DMS 273 (cell line): ENCODE measurements around the gene ZNF565.
"Not testable (repeated sequence)": the region's sequence is repeated elsewhere in the genome, so short reads cannot be mapped to it uniquely, and the experiment has no call there.

Source experiments
- DNase-seq: peaks from one replicate; lab custom pipeline; 2025; ENCODE audit not compliant: unreplicated experiment; lab: John Stamatoyannopoulos, UW

The ZNF565 gene

DNA sequence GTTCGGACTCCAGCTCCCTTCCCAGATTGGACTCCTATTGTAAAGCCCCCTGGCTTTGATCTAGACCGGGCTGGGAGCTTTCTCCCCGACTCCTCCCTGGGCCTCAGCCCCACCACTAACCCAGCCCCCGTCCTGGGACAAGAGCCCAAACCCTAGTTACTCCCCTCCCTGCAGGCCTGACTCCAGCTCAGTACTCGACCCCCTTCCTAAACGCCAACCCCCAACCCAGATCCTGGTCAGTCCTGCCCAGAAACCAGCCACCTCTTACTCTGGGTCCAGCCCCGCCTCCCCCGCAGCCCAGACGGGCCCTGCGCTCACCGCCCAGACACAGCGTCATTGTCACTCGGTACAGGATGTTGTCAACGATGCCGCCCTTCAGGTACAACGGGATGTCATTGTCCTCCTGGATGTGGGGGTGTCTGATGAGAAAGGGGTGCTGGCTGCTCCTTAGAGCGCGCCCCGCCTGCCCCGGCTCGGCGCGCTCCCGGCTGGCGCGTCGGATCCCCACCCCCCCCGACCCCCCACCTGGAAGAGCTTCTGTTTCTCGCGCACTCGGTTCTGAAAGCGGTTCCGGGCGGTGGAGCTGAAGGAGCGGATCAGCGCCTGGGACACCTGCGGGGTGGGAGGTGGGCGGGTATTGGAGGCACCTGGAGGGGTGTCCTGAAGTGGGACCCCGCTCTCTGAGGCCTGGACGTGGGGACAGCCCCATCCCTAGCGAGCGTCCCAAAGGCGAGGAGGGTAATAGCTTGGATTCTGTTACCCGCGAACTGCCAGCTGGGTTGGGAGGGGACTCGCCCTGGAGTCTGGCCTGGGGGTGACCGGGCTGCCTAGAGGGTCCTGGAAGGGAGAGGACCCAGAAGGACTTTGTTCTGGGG lies 63.1 kb downstream of the ZNF565 start:
- DNase-seq = no peak

DNA sequence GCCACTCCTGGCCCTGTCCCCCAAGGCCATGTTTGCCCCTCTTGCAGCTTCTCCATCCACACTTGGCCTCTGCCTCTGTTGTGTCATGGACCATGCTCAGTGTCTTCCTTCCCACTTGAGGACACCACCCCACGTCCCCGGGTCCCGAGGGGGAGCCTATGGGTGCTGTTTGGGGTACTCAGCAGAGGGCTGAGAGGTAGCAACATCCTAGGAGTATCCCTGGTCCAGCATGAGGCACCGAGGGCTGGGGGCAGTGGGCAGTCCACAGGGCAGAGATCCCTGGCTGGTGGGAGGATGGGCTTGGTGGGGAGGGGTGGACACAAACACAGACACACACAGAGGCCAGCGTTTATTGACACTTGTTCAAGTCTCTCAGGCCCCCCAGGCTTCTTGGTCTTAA lies 63.9 kb downstream of the ZNF565 start:
- no peak for DNase-seq

DNA sequence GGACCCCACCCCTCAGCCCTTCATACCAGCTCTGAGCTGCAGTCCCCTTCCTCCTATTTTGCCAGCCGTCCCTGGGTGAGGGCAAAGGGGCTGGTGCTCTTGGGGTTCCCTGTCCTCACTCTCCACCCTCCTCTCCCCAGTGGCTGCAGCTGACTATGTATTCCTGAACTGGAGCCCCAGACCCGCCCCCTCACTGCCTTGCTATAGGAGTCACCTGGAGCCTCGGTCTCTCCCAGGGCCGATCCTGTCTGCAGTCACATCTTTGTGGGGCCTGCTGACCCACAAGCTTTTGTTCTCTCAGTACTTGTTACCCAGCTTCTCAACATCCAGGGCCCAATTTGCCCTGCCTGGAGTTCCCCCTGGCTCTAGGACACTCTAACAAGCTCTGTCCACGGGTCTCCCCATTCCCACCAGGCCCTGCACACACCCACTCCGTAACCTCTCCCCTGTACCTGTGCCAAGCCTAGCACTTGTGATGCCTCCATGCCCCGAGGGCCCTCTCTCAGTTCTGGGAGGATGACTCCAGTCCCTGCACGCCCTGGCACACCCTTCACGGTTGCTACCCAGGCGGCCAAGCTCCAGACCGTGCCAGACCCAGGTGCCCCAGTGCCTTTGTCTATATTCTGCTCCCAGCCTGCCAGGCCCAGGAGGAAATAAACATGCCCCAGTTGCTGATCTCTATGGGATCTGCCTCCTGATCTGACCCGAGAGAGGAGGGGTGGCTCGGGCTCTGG lies 64.6 kb downstream of the ZNF565 start:
- DNase-seq = no peak

DNA sequence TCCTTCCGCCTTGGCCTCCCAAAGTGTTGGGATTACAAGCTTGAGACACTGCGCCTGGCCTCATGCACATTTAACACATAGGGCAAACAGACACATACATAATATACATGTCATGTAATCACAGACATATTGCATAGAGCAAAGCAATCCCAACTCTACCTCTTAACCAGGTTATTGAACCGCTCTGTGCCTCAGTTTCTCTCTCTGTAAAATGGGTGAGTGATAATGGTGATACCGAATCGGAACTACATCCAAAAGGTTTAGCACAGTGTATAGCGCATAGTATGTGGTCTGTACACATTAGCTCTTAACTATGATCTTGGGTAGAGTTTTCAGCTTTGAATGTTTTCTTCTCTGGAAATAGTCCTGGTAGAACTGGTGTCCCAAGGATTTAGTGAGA lies 69.8 kb downstream of the ZNF565 start:
- no peak for DNase-seq

DNA sequence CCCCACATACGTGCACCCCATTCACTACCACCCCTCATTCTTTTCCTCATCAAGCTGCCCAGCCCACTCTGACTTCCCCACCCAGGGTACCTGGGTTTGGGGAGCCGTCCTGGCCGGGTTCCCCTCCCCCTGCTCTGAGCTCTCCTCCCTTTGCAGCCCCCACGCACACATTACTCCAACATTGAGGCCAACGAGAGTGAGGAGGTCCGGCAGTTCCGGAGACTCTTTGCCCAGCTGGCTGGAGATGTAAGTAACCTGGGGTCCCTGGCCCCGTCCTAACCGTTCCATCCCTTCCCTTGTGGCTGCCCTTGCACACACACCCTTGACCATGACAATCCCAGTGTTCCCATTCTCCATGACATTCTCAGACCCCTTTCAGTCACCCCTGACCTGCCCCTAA lies 72.0 kb downstream of the ZNF565 start:
- DNase-seq = no peak

DNA sequence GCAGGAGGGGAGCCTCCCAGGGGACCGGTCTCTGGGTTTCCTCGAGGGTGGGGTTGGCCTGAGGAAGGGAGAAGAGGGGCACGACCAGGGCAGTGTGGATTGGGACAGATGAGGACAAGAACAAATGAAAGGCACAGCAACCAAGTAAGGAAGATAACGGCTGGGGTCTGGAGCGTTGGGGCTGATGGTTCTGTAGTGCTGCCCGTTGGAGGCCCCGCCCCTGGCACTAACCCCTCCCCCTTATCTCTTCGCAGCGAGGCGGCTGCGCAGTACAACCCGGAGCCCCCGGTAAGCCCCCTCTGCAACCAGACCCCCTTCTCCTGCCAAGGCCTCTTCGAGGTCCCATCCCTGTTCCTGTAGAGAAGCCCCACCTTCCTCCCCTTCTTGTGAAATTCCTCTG lies 72.4 kb downstream of the ZNF565 start:
- DNase-seq = no peak

DNA sequence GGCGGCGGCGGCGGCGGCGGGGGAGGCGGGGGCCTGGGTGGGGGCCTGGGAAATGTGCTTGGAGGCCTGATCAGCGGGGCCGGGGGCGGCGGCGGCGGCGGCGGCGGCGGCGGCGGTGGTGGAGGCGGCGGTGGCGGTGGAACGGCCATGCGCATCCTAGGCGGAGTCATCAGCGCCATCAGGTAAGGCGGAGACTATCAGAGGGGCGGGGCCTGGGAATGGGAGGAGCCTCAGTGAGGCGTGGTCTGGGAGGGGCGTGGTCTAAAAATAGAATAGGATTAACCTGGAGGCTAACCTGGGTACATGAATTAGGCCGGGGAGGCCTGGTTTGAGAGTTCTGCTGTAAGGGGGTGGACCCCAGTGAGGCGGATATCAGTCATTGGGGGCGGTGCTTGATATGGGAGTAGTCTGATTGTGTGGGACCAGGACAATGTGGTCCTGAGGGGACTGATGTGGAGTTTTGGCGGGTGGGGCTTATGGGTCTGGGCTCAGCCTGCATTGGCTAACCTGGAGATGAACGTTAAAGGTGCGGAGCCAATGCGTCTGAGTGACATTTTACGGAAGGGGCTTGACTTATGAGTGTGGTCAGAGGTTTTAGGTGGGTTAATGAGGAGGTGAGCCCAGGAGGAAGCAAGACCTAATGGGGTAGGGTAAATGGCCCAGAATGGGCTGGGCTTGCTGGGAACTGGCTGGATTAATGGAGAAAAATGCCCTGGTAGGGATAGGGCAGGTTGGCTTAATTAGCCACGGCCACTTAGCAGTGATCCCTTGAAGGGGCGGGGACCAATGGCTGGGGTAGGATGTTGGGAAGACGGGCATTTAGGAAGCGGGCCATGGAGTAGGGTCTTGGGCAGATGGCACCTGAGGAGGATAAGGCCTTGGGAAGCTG lies 73.2 kb downstream of the ZNF565 start:
- DNase-seq = peak; percentile 89

DNA sequence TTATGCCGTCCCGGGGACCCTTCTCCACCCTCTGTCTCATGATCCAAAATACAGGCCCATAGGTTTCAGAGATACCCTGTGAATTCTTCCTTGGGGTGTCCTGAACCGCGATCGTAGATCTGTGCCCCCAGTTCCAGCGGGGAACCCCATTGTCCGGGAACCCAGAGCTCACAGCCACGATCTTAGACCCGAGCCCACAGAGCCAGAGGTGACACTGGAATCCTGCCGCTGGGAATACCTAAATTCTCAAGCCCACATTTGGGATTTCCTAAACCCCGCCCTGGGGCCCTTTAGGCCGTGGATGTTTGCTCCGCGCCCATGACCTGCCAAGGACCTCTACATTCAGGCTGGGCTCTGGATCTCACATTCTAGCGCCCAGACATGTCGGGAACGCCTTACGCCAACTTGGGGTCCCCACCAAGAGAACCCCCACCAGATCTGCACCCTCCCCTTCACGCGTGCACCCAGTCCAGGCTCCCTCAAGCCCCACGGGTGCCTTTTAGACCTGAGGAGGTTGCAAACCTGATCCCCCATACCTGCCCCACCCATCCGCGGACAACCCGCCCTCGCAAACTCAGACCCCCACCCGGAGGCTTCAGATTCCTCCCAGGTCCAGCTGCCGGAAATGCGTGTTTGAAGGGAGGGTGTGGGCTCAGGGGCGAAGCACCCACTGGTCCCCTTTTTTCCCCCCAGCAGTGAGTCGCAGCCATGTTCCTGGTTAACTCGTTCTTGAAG lies 74.0 kb downstream of the ZNF565 start:
- DNase-seq = peak; percentile 81

DNA sequence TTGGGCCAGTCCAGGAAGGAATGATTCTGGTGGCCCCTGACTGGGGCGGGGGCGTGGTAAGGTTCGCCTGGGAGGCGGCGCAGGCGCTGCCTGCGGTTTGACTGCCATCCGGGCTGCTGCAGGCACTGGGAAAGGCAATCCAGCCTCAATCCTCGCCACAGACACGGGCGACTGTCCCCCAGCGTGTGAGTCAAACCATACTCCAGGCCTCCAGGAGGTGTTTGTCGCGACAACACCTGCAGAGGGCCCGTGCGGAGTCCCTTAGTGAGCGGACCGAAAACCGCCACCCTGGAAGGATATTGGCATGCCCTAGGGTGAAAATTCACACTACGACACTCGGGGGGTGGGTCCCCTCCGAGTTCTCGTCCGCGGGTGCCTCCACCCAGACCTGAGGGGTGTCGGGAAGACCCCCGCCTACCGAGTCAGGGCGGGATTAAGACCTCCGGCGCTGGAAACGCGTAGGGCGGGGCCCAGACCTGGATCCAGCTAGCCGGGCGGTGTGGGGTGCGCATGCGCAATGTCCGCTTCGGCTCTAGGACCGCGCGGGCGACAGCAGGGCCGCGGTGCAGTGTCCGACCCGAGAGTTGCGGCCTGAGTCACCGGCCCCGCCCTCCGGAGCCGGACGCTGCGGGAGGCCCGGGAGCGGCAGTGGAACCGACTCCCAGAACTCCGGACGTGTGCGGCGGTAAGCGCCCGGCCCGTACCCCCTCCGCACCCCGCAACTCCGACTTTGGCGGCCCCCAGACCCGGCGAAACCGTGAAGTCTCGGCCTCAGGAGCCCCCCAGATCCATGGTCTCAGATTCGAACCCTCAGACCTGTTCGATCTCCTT lies 74.8 kb downstream of the ZNF565 start, which contains the start of gene CAPNS1:
Gene CAPNS1 (plus strand): TSS at position 594 of the 831 bp plus-strand sequence. CDS start 946 bp downstream, outside the sequence.
- peak; percentile 98 for DNase-seq

DNA sequence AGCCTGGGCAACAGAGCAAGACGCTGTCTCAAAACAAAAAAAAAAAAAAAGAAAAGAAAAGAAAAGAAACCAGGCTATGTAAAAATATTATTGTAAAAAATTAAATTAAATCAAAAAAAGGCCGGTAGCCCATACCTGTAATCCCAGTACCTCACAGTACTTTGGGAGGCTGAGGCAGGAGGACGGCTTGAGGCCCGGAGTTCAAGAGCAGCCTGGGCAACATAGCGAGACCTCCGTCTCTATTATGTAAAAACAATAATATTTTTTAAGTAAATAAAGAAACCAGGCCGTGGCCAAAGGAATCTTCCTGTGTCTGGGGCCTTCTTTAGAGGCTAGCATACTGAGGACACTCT lies 75.4 kb downstream of the ZNF565 start:
- DNase-seq = no peak

DNA sequence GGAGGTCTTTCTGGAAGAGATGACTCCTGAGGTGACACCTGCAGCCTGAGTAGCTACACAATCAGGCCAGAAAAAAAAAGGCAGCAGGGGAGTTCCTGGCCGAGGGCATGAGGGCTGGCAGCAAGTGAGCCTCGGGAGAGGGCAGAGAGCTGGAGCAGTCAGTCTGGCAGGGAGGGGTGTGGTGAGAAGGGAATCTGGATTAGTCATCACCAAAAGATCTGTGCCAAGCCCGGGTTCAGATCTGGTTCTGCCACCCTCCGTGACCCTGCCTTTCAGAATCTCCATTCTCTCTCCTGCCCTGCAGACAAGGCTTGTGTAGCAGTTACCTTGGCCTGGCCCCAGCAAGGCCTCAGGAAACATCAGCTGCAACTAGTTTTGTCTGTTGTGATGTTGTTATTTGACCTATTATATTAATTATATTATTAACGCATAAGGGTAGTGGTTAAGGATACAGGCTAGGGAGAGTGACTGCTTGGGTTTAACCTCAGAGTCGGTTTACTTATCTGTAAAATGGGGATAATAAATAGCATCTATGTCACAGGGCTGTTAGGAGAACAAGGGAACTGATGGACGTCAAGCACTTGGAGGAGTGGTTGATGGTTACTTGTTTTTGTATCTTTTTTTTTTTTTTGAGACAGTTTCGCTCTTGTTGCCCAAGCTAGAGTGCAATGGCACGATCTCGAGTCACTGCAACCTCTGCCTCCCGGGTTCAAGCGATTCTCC lies 77.3 kb downstream of the ZNF565 start:
- DNase-seq = peak; percentile 69

DNA sequence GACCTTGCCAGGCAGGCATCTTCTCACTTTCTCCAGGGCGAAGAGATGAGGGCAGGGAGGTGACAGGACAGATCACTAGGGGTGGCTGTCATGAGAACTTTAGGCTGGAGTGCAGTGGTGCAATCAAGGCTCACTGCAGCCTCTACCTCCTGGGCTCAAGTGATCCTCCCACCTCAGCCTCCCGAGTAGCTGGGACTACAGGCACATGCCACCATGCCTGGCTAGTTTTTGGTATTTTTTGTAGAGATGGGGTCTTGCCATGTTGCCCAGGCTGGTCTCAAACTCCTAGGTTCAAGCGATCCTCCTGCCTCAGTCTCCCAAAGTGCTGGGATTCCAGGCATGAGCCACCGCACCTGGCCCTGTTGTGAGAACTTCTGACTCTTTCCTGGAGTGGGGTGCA lies 79.6 kb downstream of the ZNF565 start:
- not testable (repeated sequence) for DNase-seq
